Lung microvascular endothelial cell (primary cell): ENCODE results near the gene EFHB. TPM values are rescaled to one million over a fixed set of nuclear protein-coding genes. Genes with fewer than 3 reads are reported as not detected.
"Not testable (repeated sequence)": the region's sequence is repeated elsewhere in the genome, so short reads cannot be mapped to it uniquely, and the experiment has no call there.

Experiments
- DNase-seq, 2 donors: peaks; one replicate each; pipeline versions ENCODE4 v3.0.0 to v3.0.0-alpha.2; 2010; ENCODE audit warnings: low read depth in 2 of 2
- total RNA-seq: library from RNA; depleted of rRNA; stranded (reverse); fragments of >200 nt; gene quantifications from 2 replicates; pipeline ENCODE4 v1.2.1, GENCODE V29; 2014

Gene EFHB, protein sequence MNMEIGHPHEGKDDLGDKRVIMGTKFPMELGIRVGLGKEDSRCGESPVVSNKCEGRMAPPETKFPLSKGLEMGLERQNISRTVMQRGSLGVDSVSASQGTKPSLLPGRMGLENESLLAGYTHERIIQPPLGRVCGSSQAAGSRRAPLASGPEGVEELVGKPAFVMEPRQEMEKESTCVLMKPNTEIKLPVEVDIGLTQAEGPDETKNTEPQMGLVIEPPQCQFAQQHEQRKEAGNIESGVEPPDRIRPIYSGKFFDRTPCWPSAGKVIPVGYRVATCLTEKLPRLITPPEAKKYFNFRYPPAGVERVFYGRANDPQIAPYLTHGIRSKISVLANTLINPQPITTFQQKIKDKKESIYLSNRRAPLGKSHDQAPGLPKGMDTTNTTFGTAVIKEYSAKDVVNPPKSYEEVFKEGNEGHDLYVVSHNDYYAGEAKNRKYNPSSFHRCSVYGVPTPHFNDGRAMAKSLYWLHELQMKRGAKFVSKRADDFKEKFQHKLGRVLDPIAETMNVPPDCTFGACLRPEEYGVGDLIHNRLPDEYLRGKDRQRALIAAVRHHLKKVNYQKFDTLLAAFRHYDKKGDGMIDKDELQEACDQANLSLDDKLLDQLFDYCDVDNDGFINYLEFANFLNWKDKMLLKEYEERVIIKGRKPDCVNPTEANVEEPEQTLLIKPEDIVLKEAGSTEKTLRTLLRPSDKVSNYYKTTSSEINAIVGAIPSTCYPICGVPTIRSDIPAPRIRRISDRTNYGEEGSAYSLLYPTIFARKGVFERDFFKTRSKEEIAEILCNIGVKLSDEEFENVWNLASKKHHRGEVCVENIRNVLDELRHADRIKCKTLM
- under 0.01 and 0.20 TPM in 2 replicates for total RNA-seq

DNA sequence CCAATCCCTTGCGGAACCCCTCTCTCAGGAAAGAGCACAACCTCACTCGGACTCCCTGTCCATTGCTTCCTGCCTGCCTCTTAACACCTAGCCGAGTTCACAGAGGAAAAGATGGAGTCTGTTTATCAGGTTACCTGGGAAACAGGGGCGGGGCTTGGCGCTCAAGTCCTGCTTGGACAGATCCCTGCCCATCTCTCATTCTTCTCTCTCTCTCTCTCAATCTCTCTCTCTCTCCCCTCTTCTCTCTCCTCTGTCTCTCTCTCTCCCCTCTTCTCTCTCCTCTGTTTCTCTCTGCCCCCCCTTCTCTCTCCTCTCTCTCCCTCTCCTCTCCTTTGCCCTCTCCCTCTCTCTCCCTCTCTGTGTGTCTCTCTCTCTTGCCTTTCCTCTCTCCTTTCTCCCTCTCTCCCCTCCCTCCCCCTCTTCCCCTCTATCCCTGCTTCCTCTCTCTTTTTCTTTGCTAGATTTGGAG is at the start of gene EFHB:
EFHB (minus strand) TSS at position 120 of the 469 bp plus-strand sequence. CDS start 199 bp downstream, outside the sequence.
- DNase-seq, result peak; percentile 3 to 59

DNA sequence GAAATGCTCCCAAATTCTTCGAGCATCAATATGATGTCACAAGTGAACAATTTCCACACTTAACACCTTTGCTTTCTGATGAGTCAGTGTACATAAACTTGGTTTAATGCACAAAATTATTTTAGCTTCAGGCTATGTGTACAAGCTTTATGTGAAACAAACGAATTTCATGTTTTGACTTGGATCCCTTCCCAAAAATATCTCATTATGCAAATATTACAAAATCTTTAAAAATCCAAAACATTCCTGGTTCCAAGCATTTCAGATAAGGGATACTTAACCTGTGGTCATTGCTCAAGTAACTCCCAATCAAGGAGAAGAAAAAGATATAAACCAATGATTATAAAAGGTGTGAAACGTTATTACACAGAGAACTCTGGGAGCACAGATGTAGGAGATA is 38.0 kb upstream of the EFHB start:
- DNase-seq, result no peak

DNA sequence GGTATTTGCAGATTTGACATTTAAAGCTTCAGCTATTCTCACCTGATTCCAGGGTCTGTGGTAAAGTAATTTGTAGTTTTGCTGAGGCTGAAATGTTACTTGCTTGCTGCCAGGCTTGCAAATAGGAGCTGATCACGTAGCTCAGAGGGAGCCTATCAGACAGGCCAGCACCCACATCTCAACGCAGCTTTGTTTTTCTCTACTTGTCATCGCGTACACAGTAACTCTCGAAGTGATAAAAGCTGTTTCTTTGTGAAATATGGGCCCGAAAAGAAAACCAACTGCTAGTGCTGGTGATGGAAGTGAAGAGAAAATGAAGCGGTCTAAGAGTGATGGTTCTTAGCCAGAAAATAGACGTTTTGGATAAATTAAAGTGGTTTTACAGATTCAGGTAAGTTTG is 36.3 kb upstream of the EFHB start:
- no peak for DNase-seq

DNA sequence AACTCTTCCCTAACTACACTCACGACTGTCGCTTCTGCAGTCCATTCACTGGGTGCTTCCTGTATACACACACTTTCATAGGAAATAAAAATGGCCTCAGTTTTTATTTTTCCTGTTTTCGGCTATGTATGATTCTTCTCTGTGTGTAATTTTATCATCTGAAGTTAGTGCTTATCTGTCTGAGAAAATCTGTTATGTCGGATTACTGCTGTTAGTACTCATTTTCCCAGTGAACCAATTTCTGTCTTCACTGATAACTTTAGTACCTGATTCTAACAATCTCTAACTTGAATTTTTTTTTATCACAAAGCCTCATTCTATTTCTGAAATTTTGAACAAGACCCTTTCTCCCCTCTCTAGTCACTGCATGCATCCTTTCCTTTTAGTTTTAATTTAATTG is 33.8 kb upstream of the EFHB start:
- DNase-seq, result peak in 1 of 2 donors; percentile 24

DNA sequence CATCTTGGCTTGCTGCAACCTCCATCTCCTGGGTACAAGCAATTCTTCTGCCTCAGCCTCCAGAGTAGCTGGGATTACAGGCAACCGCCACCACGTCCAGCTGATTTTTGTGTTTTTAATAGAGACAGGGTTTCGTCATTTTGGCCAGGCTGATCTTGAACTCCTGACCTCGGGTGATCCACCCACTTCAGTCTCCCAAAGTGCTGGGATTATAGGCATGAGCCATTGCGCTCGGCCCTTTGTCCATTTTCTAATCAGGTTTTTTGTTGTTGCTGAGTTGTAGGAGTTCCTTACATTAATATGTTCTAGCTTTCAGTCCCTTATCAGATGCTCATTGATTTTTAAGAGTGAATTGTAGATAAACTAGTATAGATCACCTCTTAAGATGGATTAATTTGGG is 33.2 kb upstream of the EFHB start:
- DNase-seq, result no peak

DNA sequence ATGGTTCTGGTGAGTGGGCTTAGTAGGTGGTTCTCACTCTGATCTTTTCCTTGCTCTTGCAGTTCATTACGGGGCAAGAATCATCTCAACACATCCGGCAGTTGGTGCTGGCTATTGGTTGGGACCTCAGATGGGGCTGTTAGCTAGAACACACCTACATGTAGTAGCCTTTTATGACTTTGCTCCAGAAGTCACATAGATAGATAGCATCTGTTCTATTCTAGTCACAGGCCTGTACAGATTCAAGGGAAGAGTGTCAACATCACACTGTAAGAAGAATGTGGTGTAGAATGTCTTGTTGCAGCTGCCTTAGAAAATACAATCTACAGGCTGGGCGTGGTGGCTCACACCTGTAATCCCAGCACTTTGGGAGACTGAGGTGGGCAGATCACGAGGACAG is 27.9 kb upstream of the EFHB start:
- DNase-seq, result no peak

DNA sequence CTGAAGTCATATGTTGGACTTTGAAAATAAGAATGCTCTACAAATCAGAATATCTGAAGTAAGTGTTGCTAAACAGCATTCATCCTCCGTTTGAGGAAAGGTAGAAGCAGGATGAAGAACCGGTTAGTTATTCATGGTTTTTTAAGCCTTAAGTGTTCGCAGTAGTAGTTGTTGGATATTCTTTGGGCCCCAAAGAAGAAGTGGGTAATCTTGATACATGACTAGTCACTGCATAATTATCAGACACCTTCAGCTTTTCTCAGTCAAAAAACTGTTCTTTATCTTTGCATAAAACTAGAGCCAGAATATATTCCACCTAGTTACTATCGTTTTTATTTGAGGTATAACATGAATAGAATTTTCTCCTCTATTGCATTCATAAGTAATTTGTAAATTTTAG is 26.7 kb upstream of the EFHB start:
- no peak for DNase-seq

DNA sequence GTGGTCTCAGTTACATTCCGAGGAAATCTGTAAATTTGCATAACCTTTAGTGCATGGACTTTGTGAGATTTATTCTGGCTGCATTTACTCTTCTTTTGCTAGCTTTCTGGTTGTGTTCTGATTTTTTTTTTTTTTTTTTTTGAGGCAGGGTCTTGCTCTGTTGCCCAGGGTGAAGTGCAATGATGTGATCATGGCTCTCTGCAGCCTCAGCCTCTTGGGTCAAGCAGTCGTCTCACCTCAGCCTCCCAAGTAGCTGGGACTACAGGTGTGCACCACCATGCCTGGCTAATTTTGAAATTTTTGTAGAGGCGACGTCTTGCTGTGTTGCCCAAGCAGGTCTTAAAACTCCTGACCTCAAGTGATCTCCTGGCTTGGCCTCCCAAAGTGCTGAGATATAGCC is 25.5 kb upstream of the EFHB start:
- no peak for DNase-seq

DNA sequence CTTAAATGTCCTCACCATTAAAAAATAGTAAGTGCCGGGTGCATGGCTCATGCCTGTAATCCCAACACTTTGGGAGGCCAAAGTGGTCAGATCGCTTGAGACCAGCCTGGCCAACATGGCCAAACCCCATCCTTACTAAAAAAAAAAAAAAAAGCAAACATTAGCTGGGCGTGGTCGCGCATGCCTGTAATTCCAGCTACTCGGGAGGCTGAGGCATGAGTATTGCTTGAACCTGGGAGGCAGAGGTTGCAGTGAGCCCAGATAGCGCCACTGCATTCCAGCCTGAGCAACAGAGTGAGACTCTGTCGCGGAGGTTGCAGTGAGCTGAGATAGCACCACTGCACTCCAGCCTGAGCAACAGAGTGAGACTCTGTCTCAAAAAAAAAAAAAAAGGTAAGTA is 23.3 kb upstream of the EFHB start:
- not testable (repeated sequence) for DNase-seq

DNA sequence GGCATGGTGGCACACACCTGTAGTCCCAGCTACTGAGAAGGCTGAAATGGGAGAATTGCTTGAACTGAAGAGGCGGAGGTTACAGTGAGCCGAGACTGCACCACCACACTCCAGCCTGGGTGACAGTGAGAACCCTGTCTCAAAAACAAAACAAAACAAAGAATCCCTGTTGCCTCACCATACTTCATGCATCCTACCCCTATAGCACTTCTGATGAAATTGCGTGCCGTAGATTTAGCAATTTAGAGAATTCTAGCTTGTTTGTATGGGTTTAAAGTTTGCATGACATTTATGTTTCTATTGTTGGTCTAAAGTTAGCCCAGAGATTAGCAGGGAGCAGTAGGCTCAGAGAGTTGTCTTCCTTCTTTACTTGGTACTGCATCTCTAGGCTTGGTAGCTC is 20.7 kb upstream of the EFHB start:
- DNase-seq, result no peak

DNA sequence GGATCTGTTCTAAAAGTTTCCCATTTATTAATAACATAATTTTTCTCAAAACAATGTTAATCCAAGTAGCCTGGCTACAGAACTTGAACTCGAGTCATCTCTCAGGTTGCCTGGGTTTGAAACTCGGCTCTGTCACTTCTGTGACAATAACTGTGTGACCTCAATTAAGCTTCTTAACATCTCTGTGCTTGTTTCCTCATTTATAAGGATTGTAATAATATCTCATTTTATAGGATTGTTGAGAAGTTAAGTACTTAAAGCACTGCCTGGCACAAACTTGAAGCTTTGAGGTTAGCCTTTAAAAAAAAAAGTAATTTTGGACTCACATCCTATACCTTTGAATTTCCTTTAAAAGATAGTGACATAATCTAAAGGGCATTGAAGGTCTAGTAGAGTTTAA is 16.3 kb upstream of the EFHB start:
- DNase-seq, result no peak

DNA sequence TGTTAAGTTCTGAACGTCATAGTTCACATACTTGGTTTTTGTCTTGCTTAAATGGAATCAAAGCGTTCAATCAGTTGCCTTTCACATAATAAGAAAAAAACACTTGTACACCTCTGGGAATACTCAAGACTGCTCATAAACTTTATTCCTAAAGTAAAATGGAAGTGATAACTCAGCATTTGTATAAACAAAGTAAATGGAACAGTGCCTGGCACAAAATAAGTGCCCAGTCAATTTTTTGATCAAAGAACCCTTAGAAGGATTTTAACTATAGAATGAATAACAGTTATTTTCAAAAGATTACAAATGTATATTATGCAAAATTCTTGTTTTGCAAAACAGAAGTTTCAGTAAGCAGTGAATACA is 14.2 kb upstream of the EFHB start:
- DNase-seq, result no peak

DNA sequence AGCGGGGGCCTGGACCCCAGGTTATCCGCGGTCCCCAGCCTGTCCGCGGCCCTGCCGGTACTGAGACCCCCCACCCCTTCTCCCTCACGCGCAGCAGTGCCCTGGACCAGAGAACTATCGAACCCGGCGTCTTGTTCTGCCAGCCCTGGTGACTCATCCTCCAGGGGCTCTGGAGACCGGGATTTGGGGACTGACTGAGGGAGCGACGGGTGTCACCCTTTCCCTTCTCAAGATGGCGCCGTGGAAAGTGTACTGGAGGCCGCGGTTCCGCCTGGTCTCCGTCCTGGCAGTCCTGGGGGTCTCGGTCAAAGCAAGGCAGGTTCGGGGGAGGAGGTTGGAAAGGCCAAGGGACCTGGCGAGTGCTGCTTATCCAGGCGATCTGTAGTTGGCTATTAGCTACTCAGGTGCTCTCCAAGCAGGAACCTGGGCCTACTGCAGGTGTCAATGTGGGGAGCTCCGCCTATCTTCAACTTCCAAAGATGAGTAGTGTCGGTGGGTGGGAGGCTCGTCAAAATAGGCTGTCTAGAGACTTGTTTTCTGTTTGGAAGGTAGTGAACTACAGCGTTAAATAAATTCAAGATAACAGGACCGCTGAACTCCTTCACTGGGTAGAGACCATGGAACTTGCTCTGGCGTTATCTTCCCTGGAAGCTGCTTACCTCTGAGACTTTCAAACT is 13.7 kb upstream of the EFHB start:
- DNase-seq, result peak; percentile 55 to 60

DNA sequence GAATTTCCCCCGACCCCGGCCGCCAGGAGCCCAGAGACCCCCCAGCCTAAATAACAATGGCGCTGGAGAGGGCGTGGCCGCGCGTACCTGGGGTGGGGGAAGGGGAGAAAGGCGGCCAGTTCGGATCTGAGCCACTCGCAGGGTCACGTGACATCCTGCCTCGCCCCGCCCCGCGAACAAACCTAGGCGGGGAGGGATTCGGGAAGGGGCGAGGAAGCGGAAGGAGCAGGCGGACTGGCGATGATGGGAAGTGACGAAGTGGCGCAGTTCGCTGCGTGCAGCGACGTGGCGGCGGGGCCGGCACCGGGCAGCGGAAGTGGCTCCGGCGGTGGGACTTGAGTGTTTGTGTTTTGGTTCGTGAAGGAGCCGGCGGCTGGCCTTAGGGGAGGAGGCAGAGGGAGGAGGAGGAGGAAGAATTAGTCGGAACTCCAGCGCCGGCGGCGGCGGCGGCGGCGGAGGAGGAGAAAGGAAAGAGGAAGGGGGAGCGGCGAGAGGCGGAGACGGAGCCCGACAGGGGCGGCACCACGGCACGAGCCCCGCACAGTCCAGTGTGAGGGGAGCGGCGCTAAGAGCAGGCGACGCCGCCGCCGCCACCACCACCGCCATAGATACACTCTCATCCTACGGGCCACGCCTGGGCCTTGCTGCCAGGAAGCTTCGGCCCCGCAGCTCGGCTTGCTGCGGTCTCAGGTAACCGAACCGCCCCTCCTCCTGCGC is 13.0 kb upstream of the EFHB start, which contains the start of gene RAB5A:
RAB5A (plus strand) TSS at position 266 of the 717 bp plus-strand sequence. CDS start 3,802 bp downstream, outside the sequence.
- peak; percentile 99 for DNase-seq

DNA sequence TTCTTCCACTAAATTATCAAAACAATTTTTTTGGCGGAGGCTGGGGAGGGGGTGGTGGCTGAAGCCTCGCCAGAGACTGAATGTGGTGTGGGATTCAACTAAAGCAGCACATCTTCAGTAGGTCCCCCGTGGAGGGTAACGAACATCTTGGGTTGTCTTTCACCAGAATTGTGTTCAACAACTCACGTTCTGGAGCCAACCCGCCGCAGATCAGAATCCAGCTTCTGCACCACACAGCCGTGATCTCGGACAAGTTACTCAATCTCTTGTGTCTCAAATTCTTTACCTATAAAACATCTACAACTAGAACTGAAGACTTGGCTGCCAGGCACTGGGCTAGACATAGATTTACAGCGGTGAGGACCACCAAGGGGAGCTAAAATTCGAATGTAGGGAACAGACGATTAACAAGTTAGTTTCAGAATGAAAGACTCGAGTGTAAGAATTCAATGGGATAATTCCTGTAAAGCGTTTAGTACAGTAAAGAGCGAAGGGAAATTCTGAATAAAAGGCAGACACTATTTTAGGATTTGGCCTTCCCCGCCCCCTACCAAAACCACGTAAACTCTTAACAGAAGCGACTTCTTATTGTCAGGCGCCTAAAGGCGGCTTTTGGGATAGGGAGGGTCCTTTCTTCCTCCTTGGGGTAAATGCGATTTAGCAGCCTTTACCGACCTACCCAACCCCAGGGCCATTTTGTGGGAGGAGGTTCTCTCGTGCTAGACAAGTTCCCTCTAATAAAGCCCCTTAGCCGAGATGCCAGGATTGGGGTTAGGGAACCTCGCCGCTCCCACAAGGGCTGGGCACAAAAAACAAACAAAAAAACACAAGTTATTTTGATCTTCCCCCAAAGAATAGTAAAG is 12.2 kb upstream of the EFHB start:
- DNase-seq, result peak; percentile 1 to 6

DNA sequence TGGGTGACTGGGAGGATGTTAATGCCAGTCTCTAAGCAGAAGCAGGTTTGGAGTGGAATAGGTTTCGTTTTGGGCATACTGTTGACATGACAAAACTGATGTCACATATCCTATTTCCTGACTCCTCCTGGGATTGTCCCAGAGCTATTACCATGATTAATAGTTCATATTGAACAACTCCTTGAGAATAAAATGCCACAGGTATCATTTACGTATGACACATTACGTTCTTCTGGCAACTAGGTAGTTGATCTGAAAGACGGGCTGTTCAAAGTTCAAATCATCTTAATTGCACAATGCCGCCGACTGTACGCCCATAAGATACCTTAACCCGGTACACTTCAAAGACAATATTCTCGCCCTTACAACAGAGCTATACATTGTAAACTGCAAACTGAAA is 11.5 kb upstream of the EFHB start:
- DNase-seq, result no peak

DNA sequence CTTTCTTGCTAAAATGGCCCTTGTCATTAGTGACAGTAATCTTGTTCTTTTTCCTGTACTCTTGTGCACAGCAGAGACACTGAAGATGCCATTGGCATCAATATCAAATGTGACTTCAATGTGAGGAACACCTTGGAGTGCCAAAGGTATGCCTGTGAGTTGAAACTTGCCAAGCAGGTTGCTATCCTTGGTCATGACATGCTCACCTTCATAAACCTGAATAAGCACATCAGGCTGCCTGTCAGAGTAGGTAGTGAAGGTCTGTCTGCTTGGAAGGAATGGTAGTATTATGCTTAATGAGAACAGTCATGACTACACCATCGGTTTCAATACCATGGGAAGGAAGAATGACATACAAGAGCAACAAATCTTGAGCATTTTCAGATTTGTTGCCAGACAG is 6.6 kb upstream of the EFHB start:
- DNase-seq, result no peak

DNA sequence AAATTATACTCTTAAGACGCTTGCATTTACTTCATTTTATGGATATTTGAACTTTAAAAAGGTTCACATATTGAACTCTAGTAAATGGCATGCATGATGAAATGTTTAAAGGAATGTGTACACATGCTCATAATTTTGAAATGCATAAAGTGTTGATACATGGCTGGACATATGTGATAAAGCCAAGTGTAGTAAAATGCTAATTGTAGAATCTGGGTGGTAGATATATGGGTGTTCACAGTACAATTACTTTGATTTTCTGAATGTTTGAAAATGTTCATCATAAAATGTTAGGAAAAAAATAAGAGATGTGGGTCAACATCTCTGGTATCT is 4.2 kb upstream of the EFHB start:
- DNase-seq, result no peak

DNA sequence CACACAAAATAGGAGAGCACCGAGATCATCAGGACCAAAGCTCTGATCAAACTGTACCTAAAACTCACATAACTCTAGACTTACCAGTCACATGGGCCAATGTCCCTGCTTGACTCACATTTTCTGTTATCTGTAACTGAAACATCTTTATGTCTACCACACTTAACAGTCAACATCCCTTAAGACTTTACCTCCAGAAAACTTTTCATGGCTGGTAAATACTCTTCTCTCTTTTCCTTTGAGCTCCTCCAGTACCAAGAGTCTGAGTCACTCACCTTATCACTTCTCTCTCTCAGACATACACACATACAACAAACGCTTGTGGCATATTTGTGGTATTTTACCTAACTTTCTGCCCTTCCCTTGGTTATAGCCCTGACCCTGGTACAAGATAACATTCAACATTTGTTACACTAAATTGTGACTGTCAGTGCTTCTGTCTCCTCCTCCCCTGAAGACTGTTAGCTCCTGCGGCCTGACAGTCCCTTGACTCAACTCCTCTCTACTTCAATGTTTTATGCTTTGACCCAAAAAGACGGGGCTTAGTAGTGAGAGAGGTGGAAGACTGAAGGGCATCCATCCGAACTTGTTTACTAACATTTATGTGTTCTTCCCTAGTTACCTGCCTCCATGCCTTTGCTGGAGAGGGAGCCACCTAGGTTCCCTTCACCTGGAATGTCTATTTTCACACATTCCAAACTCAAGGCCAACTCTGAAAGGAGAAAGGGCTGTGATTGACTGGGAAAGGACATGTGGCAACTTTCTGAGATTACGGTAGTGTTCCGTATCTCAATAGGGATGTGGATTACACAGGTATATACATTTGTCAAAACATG is 3.7 kb upstream of the EFHB start:
- DNase-seq, result no peak

DNA sequence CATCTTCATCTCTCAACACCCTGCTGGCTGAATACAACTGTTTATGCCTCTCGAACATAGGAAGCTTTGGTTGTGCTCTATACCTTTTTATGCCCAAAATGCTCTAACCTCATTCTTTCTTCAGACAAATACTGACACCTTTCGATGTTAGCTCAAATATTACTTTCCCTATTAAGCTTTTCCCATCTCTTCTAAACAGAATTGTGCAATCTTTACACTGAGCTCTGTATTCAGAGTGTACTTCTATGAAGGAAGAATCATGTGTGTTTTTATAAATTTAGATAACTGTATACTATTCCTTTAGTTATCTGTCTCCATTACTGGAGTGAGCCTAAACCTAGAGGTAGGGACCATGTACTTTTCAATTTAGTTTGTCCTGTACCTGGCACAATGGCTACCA is 1.6 kb downstream of the EFHB start:
- no peak for DNase-seq
